ENCODE results near the gene CREBRF. TPM values are rescaled to one million over a fixed set of nuclear protein-coding genes. Genes with fewer than 3 reads are reported as not detected.
A peak's percentile ranks its signal among the peaks of the same experiment; 100 is the strongest.

CREBRF gene
- total and polyA plus RNA-seq, 2 donors (not counting 3 experiments of a cell fraction or from before 2014, with no cell fraction given) = 2.7 to 8.8 TPM

GRCh38 chr5:173015192-173015591 is 41.0 kb upstream of the CREBRF start:
- no peaks in the 10 kb centered on the region for H3K27me3 ChIP-seq (ENCODE audit: control insufficient read depth in 2 of 2, insufficient read depth in 2 of 2, low read length in 2 of 2)
- BruUV-seq (replicated peaks) = no TSS peak
- no peaks in the 10 kb centered on the region for H4K20me1 ChIP-seq (replicated peaks; ENCODE audit: control insufficient read depth, extremely low read depth, insufficient read depth, low read length)
- TF ChIP-seq FOS (IDR thresholded peaks at IDR 0.05; ENCODE audit: borderline replicate concordance, insufficient read depth, low read length) = no peak
- TF ChIP-seq MAX (IDR thresholded peaks at IDR 0.05; ENCODE audit: insufficient read depth, insufficient read length) = no peak
- no peak for TF ChIP-seq GATA2 (IDR thresholded peaks at IDR 0.05; ENCODE audit: insufficient read depth, insufficient read length, low read depth, low read length)
- TF ChIP-seq JUN (IDR thresholded peaks at IDR 0.05; ENCODE audit: borderline replicate concordance, insufficient read depth, insufficient read length, low read depth) = no peak
- H3K4me2 ChIP-seq (ENCODE audit: insufficient read depth, low read length) = no peak overlapping the region
- no peak for DNase-seq (ENCODE audit: low read depth, low spot score)
- ChIA-PET CTCF (no interaction called here), POLR2A (no interaction called here)
- no peak overlapping the region for H3K27ac ChIP-seq (ENCODE audit: insufficient read depth, low read depth, low read length)
- H3K36me3 ChIP-seq (ENCODE audit: control insufficient read depth in 2 of 2, extremely low read depth in 1 of 2, insufficient read depth in 2 of 2, low read length in 2 of 2) = peaks cover 0 to under 1% of the 10 kb centered on the region in 2 experiments
- peaks cover 54% of the 10 kb centered on the region for H3K79me2 ChIP-seq (ENCODE audit: control insufficient read depth, insufficient read depth, low read length)
- no peak overlapping the region for H3K4me3 ChIP-seq (replicated peaks in 1 of 3; ENCODE audit: insufficient read depth in 1 of 3, low read depth in 1 of 3, low read length in 3 of 3)
- no peak overlapping the region for H3K9ac ChIP-seq (replicated peaks; ENCODE audit: extremely low read depth, insufficient read depth, low read length)
- intact Hi-C loops (cut with micrococcal nuclease) = no loop called here
- dilution Hi-C loops (cut with MboI; ENCODE audit: extremely low pct_ligation_motif_present, low sequenced_read_pairs) = no loop called here
- peaks cover 13% of the 10 kb centered on the region for H3K4me1 ChIP-seq (ENCODE audit: control insufficient read depth, extremely low read depth, insufficient read depth, low read length)
- FAIRE-seq = no peak
- no peaks in the 10 kb centered on the region for H3K9me3 ChIP-seq (replicated peaks; ENCODE audit: control insufficient read depth, insufficient read depth, low read length)
- no peaks in the 10 kb centered on the region for H3K9me1 ChIP-seq (replicated peaks; ENCODE audit: control insufficient read depth, extremely low read depth, insufficient read depth, low read length)
- H2AFZ ChIP-seq (ENCODE audit: low read depth, low read length) = no peak overlapping the region

- Histone ChIP-seq H2AFZ (ENCODE audit: low read depth, low read length) (no peak overlapping the region), H3K9me3 (replicated peaks; ENCODE audit: control insufficient read depth, insufficient read depth, low read length) (no peaks in the 10 kb centered on the region), H3K4me2 (ENCODE audit: insufficient read depth, low read length) (no peak overlapping the region), H3K79me2 (ENCODE audit: control insufficient read depth, insufficient read depth, low read length) (peaks cover 51% of the 10 kb centered on the region), H3K9ac (replicated peaks; ENCODE audit: extremely low read depth, insufficient read depth, low read length) (no peak overlapping the region), H3K27ac (ENCODE audit: insufficient read depth, low read depth, low read length) (peak overlapping the region; percentile 13), H3K9me1 (replicated peaks; ENCODE audit: control insufficient read depth, extremely low read depth, insufficient read depth, low read length) (no peaks in the 10 kb centered on the region), H3K4me3 (replicated peaks in 1 of 3; ENCODE audit: insufficient read depth in 1 of 3, low read depth in 1 of 3, low read length in 3 of 3) (no peak overlapping the region), H3K27me3 (ENCODE audit: control insufficient read depth in 2 of 2, insufficient read depth in 2 of 2, low read length in 2 of 2) (no peaks in the 10 kb centered on the region), H4K20me1 (replicated peaks; ENCODE audit: control insufficient read depth, extremely low read depth, insufficient read depth, low read length) (no peaks in the 10 kb centered on the region), H3K4me1 (ENCODE audit: control insufficient read depth, extremely low read depth, insufficient read depth, low read length) (peaks cover 12% of the 10 kb centered on the region), H3K36me3 (ENCODE audit: control insufficient read depth in 2 of 2, extremely low read depth in 1 of 2, insufficient read depth in 2 of 2, low read length in 2 of 2) (peaks cover 0 to 2% of the 10 kb centered on the region in 2 experiments)
- TF ChIP-seq MAX (IDR thresholded peaks at IDR 0.05; ENCODE audit: insufficient read depth, insufficient read length) = no peak
- TF ChIP-seq MYC (IDR thresholded peaks at IDR 0.05; ENCODE audit: low read depth, low read length) = no peak
- no peak for TF ChIP-seq EZH2 (IDR thresholded peaks at IDR 0.05; ENCODE audit: borderline replicate concordance, low read depth, low read length, severe bottlenecking)
- no peak for TF ChIP-seq CTCF (IDR thresholded peaks at IDR 0.05; ENCODE audit: extremely low read depth in 1 of 2, insufficient read depth in 1 of 2, low read depth in 1 of 2, low read length in 2 of 2)
- TF ChIP-seq JUN (IDR thresholded peaks at IDR 0.05; ENCODE audit: borderline replicate concordance, insufficient read depth, insufficient read length, low read depth) = no peak
- TF ChIP-seq POLR2AphosphoS5 (IDR thresholded peaks at IDR 0.05; ENCODE audit: insufficient read depth, low read depth, low read length) = no peak
- TF ChIP-seq FOS (IDR thresholded peaks at IDR 0.05; ENCODE audit: borderline replicate concordance, insufficient read depth, low read length) = no peak
- no peak for TF ChIP-seq GATA2 (IDR thresholded peaks at IDR 0.05; ENCODE audit: insufficient read depth, insufficient read length, low read depth, low read length)
- TF ChIP-seq POLR2A (IDR thresholded peaks at IDR 0.05; ENCODE audit: low read depth, low read length) = no peak
- ChIA-PET CTCF (interaction anchor here (0.7 to 1.6 kb wide), 4 partner anchors 10 to 120 kb away, joined by 3 to 10 read pairs (median 4); partner anchors contain the start of gene ATP6V0E1), POLR2A (interaction anchor here (1.4 kb wide), 1 partner anchor 41 kb away, joined by 3 read pairs; no protein-coding TSS in a partner anchor)
- dilution Hi-C loops (cut with MboI; ENCODE audit: extremely low pct_ligation_motif_present, low sequenced_read_pairs) (no loop called here), intact Hi-C loops (cut with micrococcal nuclease) (no loop called here)
- BruUV-seq (replicated peaks) = no TSS peak
- DNase-seq (ENCODE audit: low read depth, low spot score) = no peak
- FAIRE-seq = no peak
Measured at GRCh38 chr5:173015598-173016455, 40.3 kb upstream of the CREBRF start.
